Colonic mucosa (tissue), 4 donors: ENCODE data around the gene NPRL2. TPM values are rescaled to one million over a fixed set of nuclear protein-coding genes. Genes with fewer than 3 reads are reported as not detected.
A peak's percentile ranks its signal among the peaks of the same experiment; 100 is the strongest.

Experiments
- DNase-seq: peaks from one replicate; pipeline ENCODE4 v3.0.0-alpha.2; 2020
- H3K27ac ChIP-seq: fragments of 200-600 bp; one replicate; pipeline ENCODE4 v1.8.0; 2021
- H3K27me3 ChIP-seq: fragments of 200-600 bp; one replicate; pipeline ENCODE4 v1.8.0; 2021
- H3K36me3 ChIP-seq: fragments of 200-600 bp; one replicate; pipeline ENCODE4 v1.8.0; 2021
- H3K4me1 ChIP-seq: fragments of 200-600 bp; one replicate; pipeline ENCODE4 v1.8.0; 2021; ENCODE audit warnings: mild to moderate bottlenecking
- H3K4me3 ChIP-seq: fragments of 200-600 bp; one replicate; pipeline ENCODE4 v1.8.0; 2021
- H3K9ac ChIP-seq, 2 donors: one replicate each; pipeline ENCODE4 v1.7.0; 2013; ENCODE audit warnings: control low read depth in 2 of 2, low read depth in 2 of 2, low read length in 2 of 2
- H3K9me3 ChIP-seq: fragments of 200-600 bp; one replicate; pipeline ENCODE4 v1.8.0; 2021
- intact Hi-C: fragments of 100-400 bp; cut with DNase I; formaldehyde crosslinking; loops from one replicate; pipeline ENCODE4 v1.14.1; 2022
- total RNA-seq, 2 donors: library from RNA; stranded (reverse); fragmentation: NEBNext Ultra II Directional in 1 of 2; extraction: Animal tissue kit (Norgen Biotek cat#: 25700) in 1 of 2; gene quantifications; one replicate each; pipeline ENCODE4 v1.2.1, GENCODE V29; 2021
- TF ChIP-seq, protein P1 (sequence below): fragments of 200-600 bp; IDR thresholded peaks from one replicate; pipeline ENCODE4 v1.8.0; 2022; ENCODE audit warnings: antibody characterized with exemption, mild to moderate bottlenecking
- donor health status: healthy.
- donor health status: DM: no; HTN: no; CAD: no.
- donor health status: DM: no; HTN: no; CAD: no.

Gene NPRL2
- total RNA-seq, 2 donors from 2014 or later: 23.2 to 29.6 TPM

DNA sequence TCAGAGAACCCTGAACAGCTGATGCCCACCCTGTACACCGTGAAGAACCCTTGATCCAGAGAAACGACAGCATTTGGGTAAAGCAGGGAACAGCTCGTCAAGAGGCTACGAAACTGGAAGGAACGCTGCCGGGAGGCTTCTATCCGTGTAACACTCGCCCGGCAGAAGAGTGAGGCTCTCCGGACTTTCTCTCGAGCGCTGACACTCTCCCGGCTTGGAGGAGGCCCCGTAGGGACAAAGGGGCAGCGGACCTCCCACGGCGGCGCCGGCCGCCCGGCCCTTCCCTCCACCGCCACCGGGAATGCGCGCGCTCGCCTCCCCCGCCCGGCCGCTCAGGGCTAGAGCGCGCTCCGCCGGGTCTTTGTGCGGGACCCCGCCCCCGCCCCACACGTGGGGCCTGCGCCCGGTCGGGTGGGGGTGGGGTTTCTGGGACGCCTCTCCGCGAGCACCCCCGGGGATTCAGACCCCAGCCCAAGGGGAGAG, 29.7 kb downstream of the NPRL2 start:
- intact Hi-C loops: loop anchor here (10.0 kb wide), 1 partner anchor 46 kb away; the partner anchor contains the start of gene LSMEM2
- Histone ChIP-seq H3K4me3 (peak overlapping the region; percentile 66), H3K9ac (peak overlapping the region; percentile 72 to 91), H3K27me3 (no peaks in the 10 kb centered on the region), H3K36me3 (no peaks in the 10 kb centered on the region), H3K4me1 (peaks cover 38% of the 10 kb centered on the region), H3K27ac (peak overlapping the region; percentile 81), H3K9me3 (no peaks in the 10 kb centered on the region)
- TF ChIP-seq, protein P1, sequence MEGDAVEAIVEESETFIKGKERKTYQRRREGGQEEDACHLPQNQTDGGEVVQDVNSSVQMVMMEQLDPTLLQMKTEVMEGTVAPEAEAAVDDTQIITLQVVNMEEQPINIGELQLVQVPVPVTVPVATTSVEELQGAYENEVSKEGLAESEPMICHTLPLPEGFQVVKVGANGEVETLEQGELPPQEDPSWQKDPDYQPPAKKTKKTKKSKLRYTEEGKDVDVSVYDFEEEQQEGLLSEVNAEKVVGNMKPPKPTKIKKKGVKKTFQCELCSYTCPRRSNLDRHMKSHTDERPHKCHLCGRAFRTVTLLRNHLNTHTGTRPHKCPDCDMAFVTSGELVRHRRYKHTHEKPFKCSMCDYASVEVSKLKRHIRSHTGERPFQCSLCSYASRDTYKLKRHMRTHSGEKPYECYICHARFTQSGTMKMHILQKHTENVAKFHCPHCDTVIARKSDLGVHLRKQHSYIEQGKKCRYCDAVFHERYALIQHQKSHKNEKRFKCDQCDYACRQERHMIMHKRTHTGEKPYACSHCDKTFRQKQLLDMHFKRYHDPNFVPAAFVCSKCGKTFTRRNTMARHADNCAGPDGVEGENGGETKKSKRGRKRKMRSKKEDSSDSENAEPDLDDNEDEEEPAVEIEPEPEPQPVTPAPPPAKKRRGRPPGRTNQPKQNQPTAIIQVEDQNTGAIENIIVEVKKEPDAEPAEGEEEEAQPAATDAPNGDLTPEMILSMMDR: no peak
- DNase-seq: peak; percentile 80

DNA sequence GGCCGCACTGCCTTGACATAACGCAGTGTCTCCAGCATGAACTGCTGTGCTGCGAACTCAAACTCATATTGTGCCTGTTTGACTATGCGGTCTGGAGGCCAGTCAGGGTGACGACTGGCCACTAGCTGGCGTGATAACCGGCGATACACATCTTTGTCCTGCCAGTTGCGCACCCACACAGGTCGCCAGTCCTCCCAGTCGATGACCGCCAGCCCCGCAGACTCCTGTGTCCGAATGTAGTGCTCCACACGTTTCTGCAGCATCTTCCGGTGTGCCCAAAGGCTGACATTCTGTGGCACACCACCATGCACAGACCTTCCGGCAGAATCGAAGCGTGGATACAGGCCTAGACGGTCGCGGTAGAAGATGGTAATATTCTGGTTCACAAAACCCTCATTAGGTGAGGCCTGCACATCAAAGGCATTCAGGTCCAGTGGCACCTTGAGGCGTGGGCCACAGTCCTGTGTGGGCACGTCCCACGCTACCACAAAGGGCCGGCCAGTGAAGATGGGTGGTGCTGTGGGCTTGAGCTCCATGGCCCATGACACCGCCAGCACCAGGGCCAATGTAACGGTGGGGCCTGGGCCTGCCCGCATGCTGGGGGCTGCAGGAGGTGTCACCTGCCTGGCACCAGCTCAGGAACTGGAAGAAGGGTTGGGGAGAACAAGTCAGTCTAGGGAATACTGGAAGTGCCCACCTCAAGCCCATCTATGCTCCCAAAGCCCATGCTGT, 30.5 kb downstream of the NPRL2 start:
- Histone ChIP-seq H3K27ac (peak overlapping the region; percentile 81), H3K27me3 (no peaks in the 10 kb centered on the region), H3K4me1 (peaks cover 38% of the 10 kb centered on the region), H3K9ac (peak overlapping the region; percentile 72 to 91), H3K4me3 (peak overlapping the region; percentile 66), H3K9me3 (no peaks in the 10 kb centered on the region), H3K36me3 (no peaks in the 10 kb centered on the region)
- TF ChIP-seq, protein P1: no peak
- intact Hi-C loops: loop anchor here (10.0 kb wide), 1 partner anchor 45 kb away; the partner anchor contains the start of gene LSMEM2
- no peak for DNase-seq

DNA sequence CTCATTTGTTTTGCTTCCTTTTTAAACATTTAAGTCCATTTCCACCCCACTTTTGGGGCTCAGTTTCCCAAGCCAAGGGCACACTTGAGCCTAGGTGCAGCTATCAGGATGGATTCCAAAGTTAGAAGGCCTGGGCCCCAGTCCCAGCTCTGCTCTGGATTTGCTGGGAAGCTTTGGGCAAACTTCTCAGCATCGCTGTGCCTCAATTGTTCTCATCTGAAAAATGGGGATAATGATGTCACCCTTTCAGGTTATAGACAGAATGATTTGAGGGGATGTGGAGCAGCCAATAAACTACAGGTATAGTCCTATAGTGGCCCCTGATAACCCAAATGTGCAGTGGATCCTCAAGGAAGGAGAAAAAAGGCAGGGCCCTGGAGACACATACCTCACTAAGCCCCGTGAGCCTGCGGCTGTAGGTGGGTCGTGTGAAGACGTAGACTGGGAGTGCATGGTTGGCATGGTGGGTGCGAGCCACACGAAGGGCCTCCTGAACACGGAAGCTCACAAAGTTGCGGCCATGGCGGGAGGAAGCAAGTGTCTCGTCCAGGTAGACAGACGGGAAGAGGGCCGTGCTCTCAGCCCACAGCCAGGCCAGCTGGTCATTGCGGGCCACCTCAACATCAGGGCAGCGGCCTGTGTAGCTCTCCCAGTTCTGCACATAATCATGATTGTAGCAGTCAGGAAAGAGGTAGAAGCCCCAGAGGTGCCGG, 31.2 kb downstream of the NPRL2 start:
- DNase-seq: no peak
- Histone ChIP-seq H3K27ac (no peak overlapping the region), H3K4me1 (peaks cover 38% of the 10 kb centered on the region), H3K27me3 (no peaks in the 10 kb centered on the region), H3K9me3 (no peaks in the 10 kb centered on the region), H3K36me3 (no peaks in the 10 kb centered on the region), H3K4me3 (no peak overlapping the region), H3K9ac (peak overlapping the region in 1 of 2 donors; percentile 91)
- TF ChIP-seq, protein P1: no peak
- intact Hi-C loops: no loop called here

DNA sequence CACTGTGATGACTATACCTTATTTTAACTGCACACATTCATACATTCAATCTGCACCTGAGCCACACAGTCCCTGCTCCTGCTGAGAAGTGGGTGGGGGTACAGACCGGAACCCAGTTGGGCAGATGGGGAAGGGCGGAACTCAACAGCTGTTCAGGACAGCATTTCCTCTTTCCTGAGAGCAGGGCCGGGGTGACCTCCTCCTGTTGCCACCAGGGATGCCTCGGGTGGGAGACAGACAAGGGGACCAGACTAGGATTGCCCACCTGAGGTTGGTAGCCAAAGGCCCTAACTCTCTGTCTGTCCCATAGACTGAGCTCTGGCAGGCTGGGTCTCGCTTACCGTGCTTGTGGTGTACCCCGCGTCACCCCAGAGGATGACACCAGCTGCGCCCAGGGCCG, 32.0 kb downstream of the NPRL2 start:
- Histone ChIP-seq H3K27ac (no peak overlapping the region), H3K27me3 (no peaks in the 10 kb centered on the region), H3K9ac (peak overlapping the region in 1 of 2 donors; percentile 91), H3K4me1 (peaks cover 38% of the 10 kb centered on the region), H3K36me3 (no peaks in the 10 kb centered on the region), H3K4me3 (no peak overlapping the region), H3K9me3 (no peaks in the 10 kb centered on the region)
- TF ChIP-seq, protein P1: no peak
- DNase-seq: no peak
- intact Hi-C loops: no loop called here

DNA sequence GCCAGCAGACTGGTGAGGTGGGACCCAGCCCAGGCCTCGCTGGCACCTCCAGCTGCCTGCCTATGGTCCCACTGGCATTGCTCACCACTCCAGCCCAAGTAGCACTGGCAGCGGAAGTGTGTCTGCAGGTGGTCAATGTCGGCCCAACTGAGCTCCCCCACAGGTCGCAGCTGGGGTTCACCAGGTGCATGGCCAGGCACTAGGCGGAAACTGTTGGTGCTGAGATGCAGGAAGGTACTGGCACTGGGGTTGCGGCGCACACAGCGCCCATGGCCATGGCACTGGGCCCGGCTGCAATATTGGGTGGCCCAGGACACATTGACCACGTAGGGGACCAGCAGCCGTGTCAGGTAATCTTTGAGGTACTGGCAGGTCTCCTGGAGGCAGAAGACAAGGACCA, 32.4 kb downstream of the NPRL2 start:
- TF ChIP-seq, protein P1: no peak
- H3K27ac ChIP-seq: peak overlapping the region; percentile 91
- H3K27me3 ChIP-seq: no peaks in the 10 kb centered on the region
- H3K9me3 ChIP-seq: no peaks in the 10 kb centered on the region
- DNase-seq: no peak
- H3K36me3 ChIP-seq: no peaks in the 10 kb centered on the region
- H3K9ac ChIP-seq: peak overlapping the region in 1 of 2 donors; percentile 91
- intact Hi-C loops: no loop called here
- H3K4me3 ChIP-seq: no peak overlapping the region
- peaks cover 38% of the 10 kb centered on the region for H3K4me1 ChIP-seq
